ENCODE results near the gene EXOC3L4.

DNA sequence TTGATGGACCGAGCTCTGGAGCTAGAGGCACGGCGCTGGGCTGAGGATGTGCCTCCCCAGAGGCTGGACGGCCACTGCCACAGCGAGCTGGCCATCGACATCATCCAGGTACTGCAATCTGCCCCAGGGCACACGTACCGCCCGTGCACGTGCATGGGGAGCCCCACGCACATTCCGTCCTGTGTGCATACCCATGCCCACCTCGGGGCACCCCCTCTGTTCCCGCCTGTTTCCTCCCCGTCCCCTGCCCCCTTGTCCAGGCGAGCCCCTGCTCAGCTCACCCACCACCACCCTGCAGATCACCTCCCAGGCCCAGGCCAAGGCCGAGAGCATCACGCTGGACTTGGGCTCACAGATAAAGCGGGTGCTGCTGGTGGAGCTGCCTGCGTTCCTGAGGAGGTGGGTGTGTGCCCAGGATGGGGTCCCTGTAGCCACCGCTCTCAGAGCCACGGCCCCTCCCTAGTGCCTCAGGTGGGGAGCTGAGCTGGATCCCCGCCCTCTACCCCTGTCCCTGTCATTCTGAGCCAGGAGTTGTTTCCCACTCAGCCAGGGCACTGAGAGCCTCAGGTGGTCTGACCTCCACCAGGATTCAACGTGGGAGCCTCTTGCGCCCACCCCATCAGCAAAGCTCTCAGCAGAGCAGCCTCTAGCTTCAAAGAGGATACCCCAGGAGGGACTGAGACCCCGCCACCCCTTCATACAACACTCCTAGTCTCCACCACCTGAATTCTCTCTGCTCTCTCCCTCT, 35.7 kb downstream of the EXOC3L4 start:
- TF ChIP-seq ZNF302 (tag by site-specific recombination; IDR thresholded peaks at IDR 0.05; ENCODE audit: low read depth) (no peak), ZNF174 (tag by site-specific recombination; IDR thresholded peaks at IDR 0.05) (no peak), KLF7 (tag by site-specific recombination; IDR thresholded peaks at IDR 0.05; ENCODE audit: borderline replicate concordance) (no peak), MYNN (tag by site-specific recombination; IDR thresholded peaks at IDR 0.05; ENCODE audit: borderline replicate concordance) (no peak)
